ENCODE measurements around the gene AHRR. TPM values are rescaled to one million over a fixed set of nuclear protein-coding genes. Genes with fewer than 3 reads are reported as not detected.

Gene AHRR
- total RNA-seq, 1 donor from 2014 or later, result 0.53 TPM

DNA sequence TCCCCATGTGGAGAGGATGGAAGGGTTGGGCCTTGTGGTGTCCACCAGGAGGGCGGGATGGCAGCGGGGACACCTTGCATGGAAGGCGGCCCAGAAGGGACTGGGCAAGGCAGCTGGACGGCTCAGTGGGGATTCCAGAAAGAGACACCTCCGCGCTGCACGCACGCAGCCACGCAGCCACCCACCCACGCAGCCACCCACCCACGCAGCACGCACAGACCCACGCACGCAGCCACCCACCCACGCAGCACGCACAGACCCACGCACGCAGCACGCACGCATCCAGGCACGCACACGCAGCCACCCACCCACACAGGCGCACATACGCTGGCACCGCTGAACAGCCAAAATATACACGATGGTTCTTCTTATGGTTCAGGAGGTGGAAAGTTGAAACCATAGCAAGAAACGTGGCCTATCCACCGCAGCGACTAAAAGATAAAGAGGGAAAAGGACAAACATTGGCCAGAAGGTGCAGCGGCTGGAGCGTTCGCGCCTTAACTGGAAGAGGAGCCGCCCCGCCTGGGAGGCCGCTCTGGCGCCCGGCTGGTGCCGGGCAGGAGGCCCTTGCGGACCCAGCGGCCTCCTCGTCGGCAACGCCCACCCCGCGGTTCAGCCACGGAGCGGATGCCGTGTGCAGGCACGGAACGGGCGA, 99.2 kb downstream of the AHRR start:
- no peak for DNase-seq (ENCODE audit: low read depth)
- TF ChIP-seq, protein P1, sequence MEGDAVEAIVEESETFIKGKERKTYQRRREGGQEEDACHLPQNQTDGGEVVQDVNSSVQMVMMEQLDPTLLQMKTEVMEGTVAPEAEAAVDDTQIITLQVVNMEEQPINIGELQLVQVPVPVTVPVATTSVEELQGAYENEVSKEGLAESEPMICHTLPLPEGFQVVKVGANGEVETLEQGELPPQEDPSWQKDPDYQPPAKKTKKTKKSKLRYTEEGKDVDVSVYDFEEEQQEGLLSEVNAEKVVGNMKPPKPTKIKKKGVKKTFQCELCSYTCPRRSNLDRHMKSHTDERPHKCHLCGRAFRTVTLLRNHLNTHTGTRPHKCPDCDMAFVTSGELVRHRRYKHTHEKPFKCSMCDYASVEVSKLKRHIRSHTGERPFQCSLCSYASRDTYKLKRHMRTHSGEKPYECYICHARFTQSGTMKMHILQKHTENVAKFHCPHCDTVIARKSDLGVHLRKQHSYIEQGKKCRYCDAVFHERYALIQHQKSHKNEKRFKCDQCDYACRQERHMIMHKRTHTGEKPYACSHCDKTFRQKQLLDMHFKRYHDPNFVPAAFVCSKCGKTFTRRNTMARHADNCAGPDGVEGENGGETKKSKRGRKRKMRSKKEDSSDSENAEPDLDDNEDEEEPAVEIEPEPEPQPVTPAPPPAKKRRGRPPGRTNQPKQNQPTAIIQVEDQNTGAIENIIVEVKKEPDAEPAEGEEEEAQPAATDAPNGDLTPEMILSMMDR (IDR thresholded peaks at IDR 0.05; ENCODE audit: insufficient read depth, low read length, severe bottlenecking), result no peak
- Histone ChIP-seq H3K4me3 (ENCODE audit: low read depth, low read length) (no peak overlapping the region), H3K27me3 (ENCODE audit: control insufficient read depth, insufficient read depth, low read length) (no peaks in the 10 kb centered on the region), H3K36me3 (ENCODE audit: control insufficient read depth, insufficient read depth, low read length) (no peaks in the 10 kb centered on the region)
- FAIRE-seq, result no peak

DNA sequence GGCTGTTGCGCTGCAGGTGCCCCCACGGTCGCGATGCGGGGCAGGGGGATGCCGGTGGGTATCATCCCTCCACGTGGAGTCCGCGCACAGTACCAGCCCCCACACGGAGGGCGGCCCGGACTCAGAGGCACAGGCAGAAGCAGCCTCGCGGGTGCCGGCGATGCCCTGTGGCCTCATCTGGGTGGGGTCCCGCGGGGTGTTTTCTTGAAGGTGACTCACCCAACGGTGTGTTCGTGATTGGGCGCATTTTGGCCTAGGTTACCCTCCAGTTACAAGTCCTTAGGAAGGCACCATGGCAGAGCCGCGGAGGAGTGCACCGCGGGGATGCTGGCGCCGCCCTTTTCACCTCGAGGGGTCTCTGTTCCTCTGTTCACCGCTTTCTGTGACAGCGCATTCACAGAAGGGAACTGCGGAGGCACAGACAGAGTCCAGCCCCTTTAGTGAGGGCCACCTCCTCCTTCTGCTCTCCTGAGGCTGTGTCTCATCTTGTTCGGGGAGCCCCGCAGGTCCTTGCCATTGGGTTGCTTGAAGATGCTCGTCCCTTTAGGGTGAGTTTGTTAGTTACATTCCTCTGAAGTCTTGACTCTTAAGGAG, 99.9 kb downstream of the AHRR start:
- TF ChIP-seq, protein P1 (IDR thresholded peaks at IDR 0.05; ENCODE audit: insufficient read depth, low read length, severe bottlenecking), result no peak
- Histone ChIP-seq H3K27me3 (ENCODE audit: control insufficient read depth, insufficient read depth, low read length) (no peaks in the 10 kb centered on the region), H3K4me3 (ENCODE audit: low read depth, low read length) (no peak overlapping the region), H3K36me3 (ENCODE audit: control insufficient read depth, insufficient read depth, low read length) (no peaks in the 10 kb centered on the region)
- no peak for DNase-seq (ENCODE audit: low read depth)
- no peak for FAIRE-seq

DNA sequence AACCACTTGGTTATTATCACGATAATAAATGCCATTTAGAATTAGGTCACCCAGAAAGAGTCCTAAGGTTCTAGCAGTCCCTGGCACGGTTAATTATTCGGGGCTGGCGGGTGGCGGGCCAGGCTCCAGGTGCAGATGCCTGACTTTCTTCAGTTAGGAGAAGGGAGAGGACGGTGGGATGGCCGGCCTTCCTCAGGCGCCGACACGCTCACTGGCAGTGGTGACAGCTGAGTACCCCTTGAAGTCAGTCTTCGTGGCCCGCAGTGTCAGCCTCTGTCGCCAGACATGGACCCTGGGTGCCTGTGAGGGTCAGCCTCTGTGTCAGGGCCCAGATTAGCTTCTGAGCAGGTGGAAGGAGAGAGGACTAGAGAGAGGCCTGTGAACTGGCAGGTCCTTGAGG, 100.4 kb downstream of the AHRR start:
- no peak for FAIRE-seq
- no peaks in the 10 kb centered on the region for H3K36me3 ChIP-seq (ENCODE audit: control insufficient read depth, insufficient read depth, low read length)
- DNase-seq (ENCODE audit: low read depth), result no peak
- TF ChIP-seq, protein P1 (IDR thresholded peaks at IDR 0.05; ENCODE audit: insufficient read depth, low read length, severe bottlenecking), result no peak
- H3K4me3 ChIP-seq (ENCODE audit: low read depth, low read length), result no peak overlapping the region
- H3K27me3 ChIP-seq (ENCODE audit: control insufficient read depth, insufficient read depth, low read length), result no peaks in the 10 kb centered on the region

DNA sequence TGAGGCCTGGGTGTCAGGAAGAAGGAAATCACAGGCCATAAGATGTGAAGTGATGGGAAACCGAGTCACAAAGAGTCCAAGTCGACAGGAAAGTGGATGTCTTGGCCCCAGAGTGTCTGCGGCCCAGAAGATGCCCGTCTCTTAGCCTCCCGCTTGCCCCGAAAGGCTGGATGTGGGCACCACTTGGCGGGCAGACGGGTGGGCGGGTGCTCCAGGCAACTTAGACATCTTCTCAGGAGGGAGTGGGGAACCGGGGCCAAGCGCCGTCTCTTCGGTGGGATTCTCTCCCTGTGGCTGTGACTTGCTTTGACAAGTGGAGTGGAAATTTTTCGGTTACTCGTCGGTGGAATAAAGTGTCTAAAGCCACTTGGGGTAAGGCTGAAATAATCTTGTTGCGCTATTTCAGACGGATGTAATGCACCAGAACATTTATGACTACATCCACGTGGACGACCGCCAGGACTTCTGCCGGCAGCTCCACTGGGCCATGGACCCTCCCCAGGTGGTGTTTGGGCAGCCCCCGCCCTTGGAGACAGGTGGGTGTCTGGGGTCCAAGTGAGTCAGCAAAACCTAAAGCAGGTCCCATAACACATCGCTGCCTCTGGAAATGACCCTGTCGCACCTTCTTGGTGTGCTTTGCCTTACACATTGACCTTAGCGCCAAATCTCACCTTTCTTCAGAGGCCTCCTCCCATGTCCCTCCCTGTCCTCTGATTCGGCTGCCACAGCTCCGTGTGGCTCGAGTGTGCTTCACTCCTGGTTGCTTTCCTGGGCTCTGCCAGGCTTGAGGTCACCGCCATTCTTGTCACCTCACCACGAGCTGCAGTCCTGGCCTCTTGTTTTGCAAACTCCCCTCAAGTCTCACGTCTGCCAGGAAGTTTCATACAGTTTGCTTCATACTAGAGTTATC, 101.1 kb downstream of the AHRR start:
- TF ChIP-seq, protein P1 (IDR thresholded peaks at IDR 0.05; ENCODE audit: insufficient read depth, low read length, severe bottlenecking), result no peak
- FAIRE-seq (no peak), DNase-seq (ENCODE audit: low read depth) (no peak)
- no peak overlapping the region for H3K4me3 ChIP-seq (ENCODE audit: low read depth, low read length)
- no peaks in the 10 kb centered on the region for H3K27me3 ChIP-seq (ENCODE audit: control insufficient read depth, insufficient read depth, low read length)
- H3K36me3 ChIP-seq (ENCODE audit: control insufficient read depth, insufficient read depth, low read length), result no peaks in the 10 kb centered on the region

DNA sequence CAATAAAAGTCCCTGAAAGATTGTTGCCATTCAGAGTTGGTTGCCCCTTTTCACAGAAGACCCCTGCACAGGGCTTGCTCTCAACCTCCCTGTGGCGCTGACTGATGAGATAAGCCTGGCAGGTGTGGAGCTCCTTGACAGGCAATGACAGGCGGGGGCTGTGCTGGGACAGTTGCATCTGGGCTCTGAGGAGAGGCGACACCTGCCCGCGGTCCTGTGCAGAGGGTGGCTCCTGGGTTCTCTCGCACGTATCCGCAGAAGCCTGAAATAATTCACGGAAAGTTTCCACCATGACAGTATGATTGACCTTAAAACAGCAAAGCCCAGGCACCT, 101.7 kb downstream of the AHRR start:
- TF ChIP-seq, protein P1 (IDR thresholded peaks at IDR 0.05; ENCODE audit: insufficient read depth, low read length, severe bottlenecking), result no peak
- no peak for FAIRE-seq
- Histone ChIP-seq H3K4me3 (ENCODE audit: low read depth, low read length) (no peak overlapping the region), H3K27me3 (ENCODE audit: control insufficient read depth, insufficient read depth, low read length) (no peaks in the 10 kb centered on the region), H3K36me3 (ENCODE audit: control insufficient read depth, insufficient read depth, low read length) (no peaks in the 10 kb centered on the region)
- DNase-seq (ENCODE audit: low read depth), result no peak
